ENCODE results near the gene SERPINA5. TPM values are rescaled to one million over a fixed set of nuclear protein-coding genes. Genes with fewer than 3 reads are reported as not detected.

The SERPINA5 gene
- total RNA-seq, 1 experiment from 2014 or later, result 3.0 TPM

DNA sequence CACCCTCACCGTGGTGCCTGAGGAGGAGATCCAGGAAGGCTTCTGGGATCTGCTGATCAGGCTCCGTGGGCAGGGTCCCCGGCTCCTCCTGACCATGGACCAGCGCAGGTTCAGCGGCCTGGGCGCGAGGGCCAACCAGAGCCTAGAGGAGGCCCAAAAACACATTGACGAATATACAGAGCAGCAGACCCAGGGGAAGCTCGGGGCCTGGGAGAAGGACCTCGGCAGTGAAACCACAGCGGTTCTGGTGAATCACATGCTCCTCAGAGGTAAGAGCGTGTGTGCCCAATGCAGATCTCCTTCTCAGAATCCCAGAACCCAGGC lies 60.4 kb downstream of the SERPINA5 start (continued):
- TF ChIP-seq FOSL1 (IDR thresholded peaks at IDR 0.05; ENCODE audit: low read depth) (no peak), EZH2phosphoT487 (IDR thresholded peaks at IDR 0.05; ENCODE audit: borderline replicate concordance) (no peak), JUND (IDR thresholded peaks at IDR 0.05) (no peak), SIN3A (IDR thresholded peaks at IDR 0.05; ENCODE audit: low read depth) (no peak), CBX3 (IDR thresholded peaks at IDR 0.05; ENCODE audit: low read depth) (no peak)
- TF ChIP-seq, protein P1, sequence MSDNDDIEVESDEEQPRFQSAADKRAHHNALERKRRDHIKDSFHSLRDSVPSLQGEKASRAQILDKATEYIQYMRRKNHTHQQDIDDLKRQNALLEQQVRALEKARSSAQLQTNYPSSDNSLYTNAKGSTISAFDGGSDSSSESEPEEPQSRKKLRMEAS (IDR thresholded peaks at IDR 0.05), result no peak
- TF ChIP-seq, protein P2, sequence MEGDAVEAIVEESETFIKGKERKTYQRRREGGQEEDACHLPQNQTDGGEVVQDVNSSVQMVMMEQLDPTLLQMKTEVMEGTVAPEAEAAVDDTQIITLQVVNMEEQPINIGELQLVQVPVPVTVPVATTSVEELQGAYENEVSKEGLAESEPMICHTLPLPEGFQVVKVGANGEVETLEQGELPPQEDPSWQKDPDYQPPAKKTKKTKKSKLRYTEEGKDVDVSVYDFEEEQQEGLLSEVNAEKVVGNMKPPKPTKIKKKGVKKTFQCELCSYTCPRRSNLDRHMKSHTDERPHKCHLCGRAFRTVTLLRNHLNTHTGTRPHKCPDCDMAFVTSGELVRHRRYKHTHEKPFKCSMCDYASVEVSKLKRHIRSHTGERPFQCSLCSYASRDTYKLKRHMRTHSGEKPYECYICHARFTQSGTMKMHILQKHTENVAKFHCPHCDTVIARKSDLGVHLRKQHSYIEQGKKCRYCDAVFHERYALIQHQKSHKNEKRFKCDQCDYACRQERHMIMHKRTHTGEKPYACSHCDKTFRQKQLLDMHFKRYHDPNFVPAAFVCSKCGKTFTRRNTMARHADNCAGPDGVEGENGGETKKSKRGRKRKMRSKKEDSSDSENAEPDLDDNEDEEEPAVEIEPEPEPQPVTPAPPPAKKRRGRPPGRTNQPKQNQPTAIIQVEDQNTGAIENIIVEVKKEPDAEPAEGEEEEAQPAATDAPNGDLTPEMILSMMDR (IDR thresholded peaks at IDR 0.05 in 2 of 3, conservative IDR thresholded peaks at IDR 0.05 in 1 of 3; ENCODE audit: borderline replicate concordance in 1 of 3, insufficient read depth in 1 of 3, low read depth in 2 of 3, low read length in 2 of 3), result no peak

Other genes starting within 250 kb of the SERPINA5 start
- not detected for gene SERPINA2, start 214.7 kb upstream of the SERPINA5 start, total RNA-seq (2021; ENCODE audit: unreplicated experiment)
- 9.1 TPM for gene SERPINA1, start 192.8 kb upstream of the SERPINA5 start, total RNA-seq (2021; ENCODE audit: unreplicated experiment)
- gene SERPINA11, start 128.6 kb upstream of the SERPINA5 start, total RNA-seq (2021; ENCODE audit: unreplicated experiment), result not detected
- not detected for gene SERPINA9, start 105.2 kb upstream of the SERPINA5 start, total RNA-seq (2021; ENCODE audit: unreplicated experiment)
- gene SERPINA12, start 72.0 kb upstream of the SERPINA5 start, total RNA-seq (2021; ENCODE audit: unreplicated experiment), result not detected
- 0.17 TPM for gene SERPINA4, start 20.0 kb upstream of the SERPINA5 start, total RNA-seq (2021; ENCODE audit: unreplicated experiment)
- 4.3 TPM for gene SERPINA3, start 31.0 kb downstream of the SERPINA5 start, total RNA-seq (2021; ENCODE audit: unreplicated experiment)
- gene GSC, start 188.7 kb downstream of the SERPINA5 start, total RNA-seq (2021; ENCODE audit: unreplicated experiment), result not detected